ENCODE measurements around the gene CALN1. TPM values are rescaled to one million over a fixed set of nuclear protein-coding genes. Genes with fewer than 3 reads are reported as not detected.
A peak's percentile ranks its signal among the peaks of the same experiment; 100 is the strongest.

Gene CALN1
- total and polyA plus RNA-seq, 2 experiments from 2014 or later, result 7.6 to 14.5 TPM

DNA sequence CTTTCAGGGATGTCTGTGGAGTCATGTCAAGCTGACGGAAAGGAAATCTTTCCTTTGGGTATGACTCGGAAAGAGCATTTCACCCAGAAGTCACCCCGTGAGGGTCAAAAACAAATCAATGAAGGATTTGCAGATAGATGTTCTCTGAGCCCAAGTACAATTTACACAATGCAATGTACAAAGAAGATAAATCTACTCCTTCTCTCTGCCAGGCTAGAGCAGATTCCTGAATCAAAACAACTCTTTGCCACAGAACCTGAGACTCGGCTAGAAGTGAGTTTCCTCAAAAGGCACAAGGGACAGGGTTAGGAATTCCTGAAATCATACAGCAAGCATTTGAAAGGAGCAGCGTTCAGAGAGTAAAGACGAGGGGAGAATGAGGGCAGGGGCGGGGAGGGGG, 34.0 kb upstream of the CALN1 start (continued):
- TF ChIP-seq, protein P1, sequence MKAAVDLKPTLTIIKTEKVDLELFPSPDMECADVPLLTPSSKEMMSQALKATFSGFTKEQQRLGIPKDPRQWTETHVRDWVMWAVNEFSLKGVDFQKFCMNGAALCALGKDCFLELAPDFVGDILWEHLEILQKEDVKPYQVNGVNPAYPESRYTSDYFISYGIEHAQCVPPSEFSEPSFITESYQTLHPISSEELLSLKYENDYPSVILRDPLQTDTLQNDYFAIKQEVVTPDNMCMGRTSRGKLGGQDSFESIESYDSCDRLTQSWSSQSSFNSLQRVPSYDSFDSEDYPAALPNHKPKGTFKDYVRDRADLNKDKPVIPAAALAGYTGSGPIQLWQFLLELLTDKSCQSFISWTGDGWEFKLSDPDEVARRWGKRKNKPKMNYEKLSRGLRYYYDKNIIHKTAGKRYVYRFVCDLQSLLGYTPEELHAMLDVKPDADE (IDR thresholded peaks at IDR 0.05), result no peak
- TF ChIP-seq CREB1 (CRISPR knock-in tag; IDR thresholded peaks at IDR 0.05; ENCODE audit: low read depth) (no peak), ZNF331 (CRISPR knock-in tag; IDR thresholded peaks at IDR 0.05; ENCODE audit: low read depth) (no peak), EZH2phosphoT487 (IDR thresholded peaks at IDR 0.05; ENCODE audit: unreplicated experiment) (no peak)

DNA sequence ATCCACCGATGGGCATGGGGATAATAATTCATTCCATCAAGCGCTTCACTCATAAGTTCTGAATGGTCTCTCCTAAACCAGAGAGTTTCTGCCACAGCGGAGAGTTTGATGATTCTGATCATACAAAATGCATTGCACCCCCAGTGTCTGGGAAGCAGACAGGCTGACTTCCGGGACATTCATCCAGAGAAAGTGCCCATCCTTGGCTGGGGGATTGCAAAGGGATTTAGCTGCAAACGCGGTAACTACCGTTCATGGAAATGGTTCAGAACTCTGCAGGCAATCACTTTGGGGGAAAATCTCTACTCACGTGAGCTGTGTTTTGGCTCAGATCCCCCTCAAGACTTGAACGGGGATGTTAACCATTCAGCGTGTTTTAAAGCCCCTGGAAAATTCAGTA, 33.4 kb upstream of the CALN1 start:
- H3K4me2 ChIP-seq, result no peak overlapping the region

GRCh38 chr7:72445075-72445474, 32.9 kb upstream of the CALN1 start:
- peaks cover 6% of the 10 kb centered on the region for H3K27me3 Mint-ChIP-seq (ENCODE audit: insufficient read depth, low read depth, poor library complexity)
- TF ChIP-seq ZNF462 (CRISPR knock-in tag; IDR thresholded peaks at IDR 0.05) (no peak), ZNF331 (CRISPR knock-in tag; IDR thresholded peaks at IDR 0.05; ENCODE audit: low read depth) (no peak), EZH2phosphoT487 (IDR thresholded peaks at IDR 0.05; ENCODE audit: unreplicated experiment) (no peak), EZH2 (IDR thresholded peaks at IDR 0.05; ENCODE audit: low read depth, unreplicated experiment) (no peak)

More for the DNA sequence above, 33.4 kb upstream of the CALN1 start:
- no peaks in the 10 kb centered on the region for H4K20me1 ChIP-seq (replicated peaks; ENCODE audit: insufficient read depth)
- H3K36me3 Mint-ChIP-seq (ENCODE audit: low read depth), result no peaks in the 10 kb centered on the region
- H3K27ac Mint-ChIP-seq, result no peak overlapping the region
- peaks cover 6% of the 10 kb centered on the region for H3K27me3 Mint-ChIP-seq (ENCODE audit: insufficient read depth, low read depth, poor library complexity)
- H3K4me1 ChIP-seq (ENCODE audit: insufficient read depth), result peaks cover 5% of the 10 kb centered on the region; the same call in 1 of the 2 replicates
- H2AFZ ChIP-seq, result peak overlapping the region; percentile 38; the same call in 1 of the 2 replicates
- no peaks in the 10 kb centered on the region for H3K36me3 ChIP-seq (ENCODE audit: insufficient read depth)
- TF ChIP-seq CTCF (conservative IDR thresholded peaks at IDR 0.05; ENCODE audit: low read depth in 2 of 2), result no peak
- no peaks in the 10 kb centered on the region; the same call in 1 of the 3 replicates for H3K9me3 Mint-ChIP-seq
- peaks cover 14% of the 10 kb centered on the region; the same call in 2 of the 3 replicates for H3K4me1 Mint-ChIP-seq
- H3K27ac ChIP-seq (ENCODE audit: low read depth), result no peak overlapping the region
- H3K4me3 Mint-ChIP-seq, result no peak overlapping the region
- ATAC-seq (no peak), DNase-seq (ENCODE audit: low spot score) (no peak)
- no peak overlapping the region for H3K4me3 ChIP-seq
- no peaks in the 10 kb centered on the region for H3K9me2 ChIP-seq (ENCODE audit: insufficient read depth)
- no peaks in the 10 kb centered on the region for H3K27me3 ChIP-seq (ENCODE audit: insufficient read depth)
- no peaks in the 10 kb centered on the region for H3K79me2 ChIP-seq (replicated peaks; ENCODE audit: insufficient read depth)
- H3F3A ChIP-seq (replicated peaks; ENCODE audit: low read depth), result no peaks in the 10 kb centered on the region

More at GRCh38 chr7:72445075-72445474, 32.9 kb upstream of the CALN1 start:
- ATAC-seq (no peak), DNase-seq (ENCODE audit: low spot score) (no peak)
- no peaks in the 10 kb centered on the region for H3K79me2 ChIP-seq (replicated peaks; ENCODE audit: insufficient read depth)
- no peak overlapping the region for H3K4me2 ChIP-seq
- H4K20me1 ChIP-seq (replicated peaks; ENCODE audit: insufficient read depth), result no peaks in the 10 kb centered on the region
- Mint-ChIP-seq H3K4me3 (no peak overlapping the region), H3K9me3 (no peaks in the 10 kb centered on the region; the same call in 1 of the 3 replicates), H3K27ac (no peak overlapping the region), H3K4me1 (peaks cover 14% of the 10 kb centered on the region; the same call in 2 of the 3 replicates), H3K36me3 (ENCODE audit: low read depth) (no peaks in the 10 kb centered on the region)
- H3K36me3 ChIP-seq (ENCODE audit: insufficient read depth), result no peaks in the 10 kb centered on the region
- no peaks in the 10 kb centered on the region for H3K9me2 ChIP-seq (ENCODE audit: insufficient read depth)
- no peaks in the 10 kb centered on the region for H3F3A ChIP-seq (replicated peaks; ENCODE audit: low read depth)
- peaks cover 5% of the 10 kb centered on the region; the same call in 1 of the 2 replicates for H3K4me1 ChIP-seq (ENCODE audit: insufficient read depth)
- no peak overlapping the region for H3K4me3 ChIP-seq
- H2AFZ ChIP-seq, result no peak overlapping the region
- no peaks in the 10 kb centered on the region for H3K27me3 ChIP-seq (ENCODE audit: insufficient read depth)
- no peak overlapping the region for H3K27ac ChIP-seq (ENCODE audit: low read depth)

Data from GM23338 (cell line).